HEK293 (cell line): Measurements from ENCODE around the gene ODR4.

Experiments used
- HOXC10 ChIP-seq: sonication (generic); formaldehyde crosslinking; IDR thresholded peaks from 2 replicates; pipeline ENCODE4 v1.8.1; 2023; ENCODE audit warnings: mild to moderate bottlenecking, missing genetic modification reagents
- YY1 ChIP-seq: fragments of 450-650 bp; formaldehyde crosslinking; IDR thresholded peaks from 2 replicates; pipeline ENCODE4 v1.5.1; 2018; ENCODE audit warnings: missing biosample characterization, missing genetic modification characterization
- ZNF239 ChIP-seq: fragments of 450-650 bp; formaldehyde crosslinking; IDR thresholded peaks from 2 replicates; pipeline ENCODE4 v1.5.1; 2016; ENCODE audit warnings: missing biosample characterization, missing genetic modification characterization
- ZNF548 ChIP-seq: fragments of 450-650 bp; formaldehyde crosslinking; IDR thresholded peaks from 2 replicates; pipeline ENCODE4 v1.5.1; 2016; ENCODE audit warnings: missing biosample characterization, missing genetic modification characterization
- TF ChIP-seq, protein P1 (sequence below): fragments of 450-650 bp; formaldehyde crosslinking; IDR thresholded peaks from 2 replicates; pipeline ENCODE4 v1.5.1; 2016; ENCODE audit warnings: missing biosample characterization, missing genetic modification characterization
- TF ChIP-seq, protein P2 (sequence below): fragments of 450-650 bp; formaldehyde crosslinking; conservative IDR thresholded peaks from 2 replicates; pipeline ENCODE4 v1.5.1; 2016; ENCODE audit warnings: low read depth, missing biosample characterization, missing genetic modification characterization
- TF ChIP-seq, protein P3 (sequence below): fragments of 450-650 bp; formaldehyde crosslinking; IDR thresholded peaks from 2 replicates; pipeline ENCODE4 v1.5.0; 2017; ENCODE audit warnings: missing biosample characterization, missing genetic modification characterization, borderline replicate concordance

DNA sequence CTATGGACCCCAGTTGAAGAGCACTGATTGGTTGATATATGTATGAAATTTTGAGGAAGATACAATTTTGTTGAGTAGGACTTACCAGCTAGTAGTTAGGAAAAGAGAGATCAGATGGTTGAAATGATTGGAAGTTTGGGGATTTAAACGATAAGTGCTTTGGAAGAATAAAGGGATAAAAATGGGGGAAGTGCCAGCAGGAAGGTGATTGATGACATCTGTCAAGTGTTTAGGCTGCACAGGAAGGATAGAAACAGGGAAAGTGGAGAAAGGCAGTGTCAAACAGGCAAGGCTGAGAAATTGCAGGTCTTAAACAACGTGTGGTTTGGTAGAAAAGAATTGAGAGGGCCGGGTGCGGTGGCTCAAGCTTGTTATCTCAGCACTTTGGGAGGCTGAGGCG is 62.9 kb downstream of the ODR4 start:
- TF ChIP-seq, protein P1, sequence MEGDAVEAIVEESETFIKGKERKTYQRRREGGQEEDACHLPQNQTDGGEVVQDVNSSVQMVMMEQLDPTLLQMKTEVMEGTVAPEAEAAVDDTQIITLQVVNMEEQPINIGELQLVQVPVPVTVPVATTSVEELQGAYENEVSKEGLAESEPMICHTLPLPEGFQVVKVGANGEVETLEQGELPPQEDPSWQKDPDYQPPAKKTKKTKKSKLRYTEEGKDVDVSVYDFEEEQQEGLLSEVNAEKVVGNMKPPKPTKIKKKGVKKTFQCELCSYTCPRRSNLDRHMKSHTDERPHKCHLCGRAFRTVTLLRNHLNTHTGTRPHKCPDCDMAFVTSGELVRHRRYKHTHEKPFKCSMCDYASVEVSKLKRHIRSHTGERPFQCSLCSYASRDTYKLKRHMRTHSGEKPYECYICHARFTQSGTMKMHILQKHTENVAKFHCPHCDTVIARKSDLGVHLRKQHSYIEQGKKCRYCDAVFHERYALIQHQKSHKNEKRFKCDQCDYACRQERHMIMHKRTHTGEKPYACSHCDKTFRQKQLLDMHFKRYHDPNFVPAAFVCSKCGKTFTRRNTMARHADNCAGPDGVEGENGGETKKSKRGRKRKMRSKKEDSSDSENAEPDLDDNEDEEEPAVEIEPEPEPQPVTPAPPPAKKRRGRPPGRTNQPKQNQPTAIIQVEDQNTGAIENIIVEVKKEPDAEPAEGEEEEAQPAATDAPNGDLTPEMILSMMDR (tag by site-specific recombination) = no peak
- TF ChIP-seq, protein P2, sequence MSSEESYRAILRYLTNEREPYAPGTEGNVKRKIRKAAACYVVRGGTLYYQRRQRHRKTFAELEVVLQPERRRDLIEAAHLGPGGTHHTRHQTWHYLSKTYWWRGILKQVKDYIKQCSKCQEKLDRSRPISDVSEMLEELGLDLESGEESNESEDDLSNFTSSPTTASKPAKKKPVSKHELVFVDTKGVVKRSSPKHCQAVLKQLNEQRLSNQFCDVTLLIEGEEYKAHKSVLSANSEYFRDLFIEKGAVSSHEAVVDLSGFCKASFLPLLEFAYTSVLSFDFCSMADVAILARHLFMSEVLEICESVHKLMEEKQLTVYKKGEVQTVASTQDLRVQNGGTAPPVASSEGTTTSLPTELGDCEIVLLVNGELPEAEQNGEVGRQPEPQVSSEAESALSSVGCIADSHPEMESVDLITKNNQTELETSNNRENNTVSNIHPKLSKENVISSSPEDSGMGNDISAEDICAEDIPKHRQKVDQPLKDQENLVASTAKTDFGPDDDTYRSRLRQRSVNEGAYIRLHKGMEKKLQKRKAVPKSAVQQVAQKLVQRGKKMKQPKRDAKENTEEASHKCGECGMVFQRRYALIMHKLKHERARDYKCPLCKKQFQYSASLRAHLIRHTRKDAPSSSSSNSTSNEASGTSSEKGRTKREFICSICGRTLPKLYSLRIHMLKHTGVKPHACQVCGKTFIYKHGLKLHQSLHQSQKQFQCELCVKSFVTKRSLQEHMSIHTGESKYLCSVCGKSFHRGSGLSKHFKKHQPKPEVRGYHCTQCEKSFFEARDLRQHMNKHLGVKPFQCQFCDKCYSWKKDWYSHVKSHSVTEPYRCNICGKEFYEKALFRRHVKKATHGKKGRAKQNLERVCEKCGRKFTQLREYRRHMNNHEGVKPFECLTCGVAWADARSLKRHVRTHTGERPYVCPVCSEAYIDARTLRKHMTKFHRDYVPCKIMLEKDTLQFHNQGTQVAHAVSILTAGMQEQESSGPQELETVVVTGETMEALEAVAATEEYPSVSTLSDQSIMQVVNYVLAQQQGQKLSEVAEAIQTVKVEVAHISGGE = no peak
- TF ChIP-seq HOXC10 (CRISPR knock-in tag) (no peak), YY1 (no peak), ZNF239 (tag by site-specific recombination) (no peak), ZNF548 (tag by site-specific recombination) (no peak)
- TF ChIP-seq, protein P3, sequence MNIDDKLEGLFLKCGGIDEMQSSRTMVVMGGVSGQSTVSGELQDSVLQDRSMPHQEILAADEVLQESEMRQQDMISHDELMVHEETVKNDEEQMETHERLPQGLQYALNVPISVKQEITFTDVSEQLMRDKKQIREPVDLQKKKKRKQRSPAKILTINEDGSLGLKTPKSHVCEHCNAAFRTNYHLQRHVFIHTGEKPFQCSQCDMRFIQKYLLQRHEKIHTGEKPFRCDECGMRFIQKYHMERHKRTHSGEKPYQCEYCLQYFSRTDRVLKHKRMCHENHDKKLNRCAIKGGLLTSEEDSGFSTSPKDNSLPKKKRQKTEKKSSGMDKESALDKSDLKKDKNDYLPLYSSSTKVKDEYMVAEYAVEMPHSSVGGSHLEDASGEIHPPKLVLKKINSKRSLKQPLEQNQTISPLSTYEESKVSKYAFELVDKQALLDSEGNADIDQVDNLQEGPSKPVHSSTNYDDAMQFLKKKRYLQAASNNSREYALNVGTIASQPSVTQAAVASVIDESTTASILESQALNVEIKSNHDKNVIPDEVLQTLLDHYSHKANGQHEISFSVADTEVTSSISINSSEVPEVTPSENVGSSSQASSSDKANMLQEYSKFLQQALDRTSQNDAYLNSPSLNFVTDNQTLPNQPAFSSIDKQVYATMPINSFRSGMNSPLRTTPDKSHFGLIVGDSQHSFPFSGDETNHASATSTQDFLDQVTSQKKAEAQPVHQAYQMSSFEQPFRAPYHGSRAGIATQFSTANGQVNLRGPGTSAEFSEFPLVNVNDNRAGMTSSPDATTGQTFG = no peak
